Right ventricle myocardium superior (tissue), 1 donor: ENCODE measurements around the gene METTL27. TPM values are rescaled to one million over a fixed set of nuclear protein-coding genes. Genes with fewer than 3 reads are reported as not detected.
A peak's percentile ranks its signal among the peaks of the same experiment; 100 is the strongest.
"Not testable (repeated sequence)": the region's sequence is repeated elsewhere in the genome, so short reads cannot be mapped to it uniquely, and the experiment has no call there.

Source experiments
- ATAC-seq: fragments of 200-7000 bp; cut with Tn5 transposase; one replicate; pipeline ENCODE4 v1.9.1; 2020; ENCODE audit warnings: mild to moderate bottlenecking; ENCODE audit not compliant: poor library complexity
- DNase-seq: peaks from one replicate; pipeline ENCODE4 v3.0.0-alpha.2; 2020
- intact Hi-C: fragments of 100-400 bp; cut with DNase I; formaldehyde crosslinking; loops from one replicate; pipeline ENCODE4 v1.11.2; 2022
- total RNA-seq: library from RNA; stranded (reverse); fragmentation: NEBNext Ultra II Directional; extraction: Animal tissue kit (Norgen Biotek cat#: 25700); gene quantifications from one replicate; pipeline ENCODE4 v1.2.1, GENCODE V29; 2021
- donor health status: DM: no; HTN: yes; CAD: no; lungs with severe emphysema.

The METTL27 gene
- total RNA-seq, 1 donor from 2014 or later, result 0.43 TPM

GRCh38 chr7:73844848-73845460 is 2.6 kb upstream of the METTL27 start:
- ATAC-seq, result no peak
- no peak for DNase-seq
- intact Hi-C loops, result no loop called here

DNA sequence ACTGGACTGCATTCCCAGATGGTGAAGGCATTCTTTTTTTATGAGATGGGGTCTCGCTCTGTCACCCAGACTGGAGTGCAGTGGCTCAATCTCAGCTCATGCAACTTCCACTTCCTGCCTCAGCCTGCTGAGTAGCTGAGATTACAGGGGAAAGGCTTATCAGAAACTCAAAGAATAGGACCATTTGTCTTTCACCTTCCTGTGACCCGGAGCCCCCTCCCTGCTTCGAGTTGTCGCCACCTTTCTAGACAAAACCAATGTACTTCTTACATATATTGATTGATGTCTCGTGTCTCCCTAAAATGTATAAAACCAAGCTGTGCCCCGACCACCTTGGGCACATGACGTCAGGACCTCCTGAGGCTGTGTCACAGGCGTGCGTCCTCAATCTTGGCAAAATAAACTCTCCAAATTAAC is 1.8 kb upstream of the METTL27 start:
- intact Hi-C loops, result no loop called here
- ATAC-seq, result no peak
- no peak for DNase-seq

GRCh38 chr7:73841689-73842066 is 638 bp downstream of the METTL27 start:
- ATAC-seq (no peak), DNase-seq (peak; percentile 40)
- intact Hi-C loops, result no loop called here

- ATAC-seq (no peak), DNase-seq (peak; percentile 30)
- intact Hi-C loops, result no loop called here
These were observed 1.5 kb downstream of the METTL27 start for GRCh38 chr7:73840715-73841379.

DNA sequence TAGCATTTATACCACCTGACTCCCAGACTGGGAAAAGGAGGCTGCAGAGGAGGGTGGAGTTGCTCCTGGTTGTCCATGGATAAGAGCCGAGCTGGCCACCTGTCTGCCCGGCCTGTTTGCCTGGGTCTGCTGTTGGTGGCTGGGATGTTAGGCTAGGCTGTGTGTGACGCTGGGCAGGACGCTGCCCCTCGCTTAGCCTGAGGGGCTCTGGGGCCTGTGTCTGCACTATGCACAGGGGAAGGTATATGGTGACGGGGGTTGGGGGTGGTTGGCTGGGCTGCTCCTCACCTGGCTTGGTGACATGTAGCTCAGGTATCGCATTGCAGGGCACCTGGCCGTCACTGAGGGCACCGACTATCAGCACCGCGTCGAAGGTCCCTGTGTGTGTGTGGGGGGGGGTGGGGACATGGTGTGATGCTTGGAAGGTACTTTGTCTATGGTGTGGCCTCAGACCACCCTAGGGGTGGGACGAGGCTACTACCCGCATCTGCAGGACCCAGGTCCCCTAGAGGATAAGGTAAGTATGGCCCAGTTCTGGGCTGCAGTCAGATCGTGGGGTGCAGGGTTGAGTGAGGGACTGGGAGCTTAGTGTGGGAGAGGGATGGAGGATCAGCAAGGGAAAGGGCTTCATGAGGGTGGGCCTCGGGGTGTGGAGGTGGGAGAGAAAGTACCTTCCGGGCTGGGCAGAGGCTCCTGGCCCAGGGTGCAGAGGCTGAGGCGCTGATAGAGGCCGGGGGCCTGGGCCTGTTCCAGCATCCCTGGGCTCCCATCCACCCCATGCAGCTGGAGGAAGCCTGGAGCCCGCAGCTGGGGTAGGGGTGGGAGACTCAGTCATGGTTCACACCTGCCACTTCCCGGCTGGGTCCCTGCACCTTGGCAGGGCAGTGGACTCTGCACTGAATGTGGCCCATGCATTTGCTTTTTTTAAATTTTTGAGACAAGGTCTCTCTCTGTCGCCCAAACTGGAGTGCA is 2.3 kb downstream of the METTL27 start:
- intact Hi-C loops, result no loop called here
- peak; percentile 33 for DNase-seq
- ATAC-seq, result no peak

GRCh38 chr7:73839290-73839689 is 3.0 kb downstream of the METTL27 start:
- intact Hi-C loops, result no loop called here
- ATAC-seq (no peak), DNase-seq (peak; percentile 6)

DNA sequence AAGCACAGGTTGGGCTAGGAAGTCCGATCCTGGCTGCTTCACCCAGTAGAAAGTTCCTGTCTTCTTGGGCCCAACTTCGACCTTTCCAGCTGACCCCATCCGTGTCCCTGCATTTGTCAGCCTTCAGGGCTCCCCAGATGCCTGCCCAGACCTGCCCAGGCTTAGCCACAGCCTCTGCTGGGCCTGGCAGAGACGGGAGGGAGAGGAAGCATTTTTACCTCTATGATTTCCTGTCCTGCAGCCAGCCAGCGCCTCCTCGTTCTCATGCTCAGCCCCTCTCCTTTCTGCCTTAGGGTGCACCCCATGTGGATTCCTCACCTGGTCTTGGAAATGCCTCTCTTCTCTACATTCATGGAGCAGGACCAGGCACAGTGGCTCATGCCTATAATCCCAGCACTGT is 3.7 kb downstream of the METTL27 start:
- intact Hi-C loops, result no loop called here
- DNase-seq (no peak), ATAC-seq (no peak)

DNA sequence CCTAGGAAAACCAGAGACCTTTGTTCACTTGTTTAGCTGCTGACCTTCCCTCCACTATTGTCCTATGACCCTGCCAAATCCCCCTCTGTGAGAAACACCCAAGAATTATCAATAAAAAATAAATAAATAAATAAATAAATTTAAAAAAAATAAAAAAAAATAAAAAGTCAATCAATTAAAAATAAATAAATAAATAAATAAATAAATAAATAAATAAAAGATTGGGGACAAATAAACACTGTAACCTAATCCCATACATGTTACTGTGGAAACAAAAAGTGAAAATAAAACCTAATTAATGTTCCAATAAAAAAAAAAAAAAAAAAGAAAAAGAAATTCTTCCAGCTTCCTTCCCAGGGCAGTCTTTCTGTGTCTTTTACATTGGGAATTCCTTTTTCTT is 5.1 kb downstream of the METTL27 start:
- ATAC-seq, intact Hi-C loops, DNase-seq: not testable (repeated sequence)

DNA sequence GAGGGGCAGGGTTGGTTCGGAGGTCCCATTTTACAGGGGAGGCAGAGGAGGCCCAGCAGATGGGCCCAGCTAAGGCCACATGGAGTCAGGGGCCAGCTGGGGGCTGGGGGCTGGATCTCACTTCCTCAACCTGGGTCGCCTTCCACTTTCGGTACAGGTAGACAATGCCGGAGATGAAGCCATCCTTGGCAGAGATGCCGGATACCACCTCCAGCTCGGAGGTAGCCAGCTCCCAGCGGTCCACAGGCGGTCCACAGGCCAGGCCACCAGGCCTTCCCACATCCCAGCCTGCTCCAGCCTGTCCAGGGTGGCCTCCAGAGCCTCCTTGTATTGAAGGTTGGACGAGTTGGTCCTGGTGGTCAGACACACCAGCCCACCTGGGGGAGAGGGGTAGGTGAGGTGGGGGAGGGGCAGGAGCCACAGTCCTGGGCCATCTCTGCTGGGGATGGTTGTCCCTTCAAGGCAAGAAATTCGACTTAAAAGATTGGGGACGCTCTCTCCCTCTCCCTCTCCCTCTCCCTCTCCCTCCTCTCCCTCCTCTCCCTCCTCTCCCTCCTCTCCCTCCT is 7.6 kb downstream of the METTL27 start:
- intact Hi-C loops, result no loop called here
- ATAC-seq (no peak), DNase-seq (no peak)

- no peak for DNase-seq
- intact Hi-C loops, result no loop called here
- ATAC-seq, result no peak
These were observed 8.9 kb downstream of the METTL27 start for GRCh38 chr7:73833251-73833919.

GRCh38 chr7:73832806-73833205 is 9.5 kb downstream of the METTL27 start:
- no peak for DNase-seq
- intact Hi-C loops, result no loop called here
- ATAC-seq, result no peak

DNA sequence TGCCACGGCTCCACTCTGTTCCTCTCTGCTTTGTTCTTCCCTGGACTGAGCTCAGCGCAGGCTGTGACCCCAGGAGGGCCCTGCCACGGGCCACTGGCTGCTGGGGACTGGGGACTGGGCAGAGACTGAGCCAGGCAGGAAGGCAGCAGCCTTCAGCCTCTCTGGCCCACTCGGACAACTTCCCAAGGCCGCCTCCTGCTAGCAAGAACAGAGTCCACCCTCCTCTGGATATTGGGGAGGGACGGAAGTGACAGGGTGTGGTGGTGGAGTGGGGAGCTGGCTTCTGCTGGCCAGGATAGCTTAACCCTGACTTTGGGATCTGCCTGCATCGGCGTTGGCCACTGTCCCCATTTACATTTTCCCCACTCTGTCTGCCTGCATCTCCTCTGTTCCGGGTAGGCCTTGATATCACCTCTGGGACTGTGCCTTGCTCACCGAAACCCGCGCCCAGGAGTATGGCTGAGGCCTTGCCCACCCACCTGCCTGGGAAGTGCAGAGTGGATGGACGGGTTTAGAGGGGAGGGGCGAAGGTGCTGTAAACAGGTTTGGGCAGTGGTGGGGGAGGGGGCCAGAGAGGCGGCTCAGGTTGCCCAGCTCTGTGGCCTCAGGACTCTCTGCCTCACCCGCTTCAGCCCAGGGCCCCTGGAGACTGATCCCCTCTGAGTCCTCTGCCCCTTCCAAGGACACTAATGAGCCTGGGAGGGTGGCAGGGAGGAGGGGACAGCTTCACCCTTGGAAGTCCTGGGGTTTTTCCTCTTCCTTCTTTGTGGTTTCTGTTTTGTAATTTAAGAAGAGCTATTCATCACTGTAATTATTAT is 10.3 kb downstream of the METTL27 start:
- DNase-seq, result no peak
- intact Hi-C loops, result no loop called here
- peak; percentile 23 for ATAC-seq

GRCh38 chr7:73831584-73831833 is 10.8 kb downstream of the METTL27 start:
- DNase-seq, result no peak
- intact Hi-C loops, result no loop called here
- ATAC-seq, result no peak

- no peak for DNase-seq
- intact Hi-C loops, result no loop called here
These were observed 11.4 kb downstream of the METTL27 start, which contains the start of gene CLDN4 for GRCh38 chr7:73830681-73831583. Gene CLDN4 (plus strand): TSS chr7:73830996. CDS start chr7:73831202, 206 bp downstream.

GRCh38 chr7:73829921-73830680 is 12.2 kb downstream of the METTL27 start:
- ATAC-seq (no peak), DNase-seq (no peak)
- intact Hi-C loops, result no loop called here

More at GRCh38 chr7:73830681-73831583, 11.4 kb downstream of the METTL27 start, which contains the start of gene CLDN4:
- no peak for ATAC-seq

DNA sequence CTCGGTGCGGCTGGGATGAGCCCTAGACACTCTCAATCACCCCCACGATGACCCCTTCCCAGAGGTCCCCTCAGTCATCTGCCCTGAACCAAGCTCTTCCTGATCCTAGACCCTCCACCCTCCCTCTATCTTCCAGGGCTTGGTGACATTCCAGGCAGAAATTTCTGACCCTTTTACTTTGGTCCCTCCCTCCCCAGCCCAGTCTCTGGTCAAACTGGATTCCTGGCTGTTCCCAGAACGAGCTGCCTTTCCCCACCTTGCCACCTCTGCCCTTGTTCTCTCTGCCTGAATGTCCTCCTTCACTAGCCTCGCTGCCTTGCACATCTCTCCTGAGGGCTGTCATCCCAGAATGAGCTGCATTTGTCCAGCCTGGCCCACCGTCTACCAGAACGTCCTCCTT is 12.8 kb downstream of the METTL27 start:
- intact Hi-C loops, result no loop called here
- DNase-seq (no peak), ATAC-seq (no peak)
